ENCODE data around the gene NPAS3. TPM values are rescaled to one million over a fixed set of nuclear protein-coding genes. Genes with fewer than 3 reads are reported as not detected.

NPAS3 gene
- total RNA-seq, 1 donor from 2014 or later: 22.0 TPM

GRCh38 chr14:33711811-33712216, 773.1 kb downstream of the NPAS3 start:
- DNase-seq (ENCODE audit: low spot score in 2 of 2): peak in 1 of 2 donors; percentile 6
- FAIRE-seq: no peak

DNA sequence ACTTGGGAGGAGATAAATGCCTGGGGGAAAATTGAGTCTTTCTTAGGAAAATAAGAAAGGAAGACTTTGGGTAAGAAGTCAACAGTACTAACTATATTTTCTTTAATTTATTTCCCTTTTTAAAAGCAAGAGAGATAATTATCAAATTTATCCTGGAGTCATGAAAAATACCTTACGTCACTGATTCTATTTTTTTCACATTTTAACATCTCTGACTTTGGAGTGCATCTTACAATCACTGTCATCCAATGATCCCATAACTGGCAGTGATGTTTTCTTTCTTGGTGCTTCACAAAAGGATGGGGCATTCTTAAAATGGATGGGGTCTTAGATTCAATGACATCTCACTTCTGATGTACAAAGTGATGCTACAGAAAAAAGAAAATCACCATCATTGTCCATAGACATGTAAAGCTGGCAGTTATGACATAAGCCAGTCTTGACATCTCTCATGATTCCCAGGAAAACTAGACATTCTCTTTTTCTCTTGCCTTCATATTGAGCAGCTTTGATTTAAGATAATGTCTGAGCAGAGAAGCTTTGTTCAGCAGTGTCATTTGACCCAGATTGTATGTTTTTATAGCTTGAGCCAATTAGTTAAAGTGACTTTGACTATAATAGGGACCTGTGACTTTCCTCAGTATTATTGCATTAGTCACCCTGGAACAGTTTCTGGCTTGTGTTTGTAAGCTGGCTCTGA, 776.0 kb downstream of the NPAS3 start:
- DNase-seq (ENCODE audit: low spot score in 2 of 2) (no peak), FAIRE-seq (no peak)

- DNase-seq (ENCODE audit: low spot score in 2 of 2) (no peak), FAIRE-seq (no peak)
These were observed 776.5 kb downstream of the NPAS3 start for GRCh38 chr14:33715227-33715528.

- DNase-seq (ENCODE audit: low spot score in 2 of 2) (no peak), FAIRE-seq (no peak)
These were observed 778.2 kb downstream of the NPAS3 start for GRCh38 chr14:33716921-33717320.

DNA sequence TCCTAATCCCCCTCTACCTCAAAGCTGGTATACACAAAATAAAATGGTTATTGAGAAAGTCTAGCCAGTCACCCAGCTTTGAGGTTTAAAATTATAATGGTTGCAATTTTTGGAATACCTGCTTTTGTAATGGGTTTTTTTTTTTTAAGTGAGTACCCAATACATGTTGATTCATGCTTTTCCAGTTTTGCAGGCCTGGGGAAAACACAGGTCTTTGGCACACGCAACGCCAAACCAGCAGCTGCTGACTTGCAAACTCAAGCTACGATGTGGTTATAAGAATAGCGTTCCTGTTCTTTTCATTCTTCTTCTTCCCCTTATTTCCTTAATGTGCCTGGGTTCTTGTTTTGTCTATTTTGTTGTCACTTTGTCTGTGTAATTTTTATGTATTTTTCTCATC, 779.2 kb downstream of the NPAS3 start:
- no peak for FAIRE-seq
- no peak for DNase-seq (ENCODE audit: low spot score in 2 of 2)

DNA sequence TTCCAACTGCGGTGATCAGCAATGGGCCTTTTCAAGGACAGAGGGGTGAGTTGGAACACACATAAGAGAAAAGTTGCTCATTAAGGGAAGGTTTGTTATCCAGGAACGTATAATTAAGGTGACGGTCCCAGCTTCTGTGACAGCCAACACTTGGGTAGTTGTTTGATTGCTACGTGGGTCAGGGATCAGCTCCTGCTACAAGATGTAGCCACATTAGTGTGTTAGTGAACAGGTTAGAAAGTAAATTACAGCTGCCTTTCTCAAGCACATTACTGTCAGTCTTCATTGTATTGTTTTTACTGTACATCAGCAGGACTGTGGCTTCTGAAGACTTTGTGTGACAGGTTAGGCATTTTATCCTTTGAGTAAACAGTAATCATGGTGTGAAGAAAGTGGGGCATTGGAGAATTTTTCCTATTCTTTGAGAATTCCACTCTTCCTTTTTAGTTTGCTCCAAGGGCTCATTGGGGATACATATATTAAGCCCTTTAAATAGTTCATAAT, 781.7 kb downstream of the NPAS3 start:
- DNase-seq (ENCODE audit: low spot score in 2 of 2) (no peak), FAIRE-seq (no peak)

DNA sequence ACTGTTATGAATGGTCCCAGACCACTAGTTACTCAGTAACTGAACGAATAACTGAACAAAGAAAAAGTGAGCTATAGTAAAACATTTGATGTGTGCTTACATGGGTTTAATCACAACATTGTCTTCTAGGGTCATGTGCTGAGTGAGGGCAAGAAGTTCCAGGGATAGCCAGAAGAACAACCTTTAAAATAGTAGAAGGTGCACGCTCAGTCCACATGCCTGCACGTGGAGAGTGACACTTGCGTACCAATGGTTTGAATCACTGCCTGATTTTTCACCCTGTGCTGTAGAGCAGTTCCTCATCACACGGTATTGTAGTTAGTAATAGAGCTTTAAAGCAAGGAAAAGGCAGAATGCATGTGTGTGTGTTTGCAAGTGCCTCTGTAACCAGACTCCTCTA, 788.0 kb downstream of the NPAS3 start:
- DNase-seq (ENCODE audit: low spot score in 2 of 2): no peak
- no peak for FAIRE-seq

- FAIRE-seq: no peak
These were observed 788.9 kb downstream of the NPAS3 start for GRCh38 chr14:33727606-33728005.

GRCh38 chr14:33728010-33728498, 789.4 kb downstream of the NPAS3 start:
- FAIRE-seq: no peak

More at GRCh38 chr14:33727606-33728005, 788.9 kb downstream of the NPAS3 start:
- DNase-seq (ENCODE audit: low spot score in 2 of 2): no peak

DNA sequence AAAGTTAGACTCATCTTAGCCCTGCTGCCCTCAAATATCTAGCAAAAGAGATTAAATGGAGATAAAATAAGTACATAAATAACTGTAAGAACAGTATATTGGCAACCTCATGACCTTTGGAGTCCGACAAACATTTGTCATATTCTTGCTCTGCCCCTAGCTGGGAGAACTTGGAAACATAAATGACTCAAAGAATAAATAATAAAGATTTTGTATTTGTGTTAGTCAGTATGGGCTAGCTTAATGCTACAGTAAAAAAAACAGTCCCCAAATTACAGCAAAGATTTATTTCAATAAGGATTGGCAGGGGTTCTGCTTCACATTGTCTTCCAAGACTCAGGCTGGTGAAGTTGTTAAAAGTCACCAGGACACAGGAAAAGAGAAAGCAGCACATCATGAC, 791.5 kb downstream of the NPAS3 start:
- no peak for DNase-seq (ENCODE audit: low spot score in 2 of 2)
- no peak for FAIRE-seq

More at GRCh38 chr14:33728010-33728498, 789.4 kb downstream of the NPAS3 start:
- no peak for DNase-seq (ENCODE audit: low spot score in 2 of 2)

GRCh38 chr14:33732175-33732574, 793.5 kb downstream of the NPAS3 start:
- no peak for DNase-seq (ENCODE audit: low spot score in 2 of 2)
- FAIRE-seq: no peak

DNA sequence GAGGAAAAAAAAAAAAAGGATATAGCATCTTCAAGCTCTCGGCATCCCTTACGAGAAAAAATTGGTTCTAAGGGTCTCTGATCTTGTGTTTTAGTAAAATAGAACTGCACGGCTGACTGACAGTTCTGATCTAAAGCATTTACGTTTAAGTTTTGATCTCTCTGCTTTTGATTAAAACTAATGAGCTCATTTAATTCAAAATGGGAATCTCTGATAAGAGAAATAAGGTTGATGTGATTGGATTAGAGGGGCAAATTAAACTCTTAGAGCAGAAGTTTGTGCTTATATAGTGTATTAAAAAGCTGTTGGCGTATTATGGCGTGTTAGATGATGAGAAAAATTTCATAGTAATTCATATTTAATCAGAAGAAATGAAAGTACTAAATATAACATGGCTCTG, 794.6 kb downstream of the NPAS3 start:
- FAIRE-seq (no peak), DNase-seq (ENCODE audit: low spot score in 2 of 2) (no peak)

DNA sequence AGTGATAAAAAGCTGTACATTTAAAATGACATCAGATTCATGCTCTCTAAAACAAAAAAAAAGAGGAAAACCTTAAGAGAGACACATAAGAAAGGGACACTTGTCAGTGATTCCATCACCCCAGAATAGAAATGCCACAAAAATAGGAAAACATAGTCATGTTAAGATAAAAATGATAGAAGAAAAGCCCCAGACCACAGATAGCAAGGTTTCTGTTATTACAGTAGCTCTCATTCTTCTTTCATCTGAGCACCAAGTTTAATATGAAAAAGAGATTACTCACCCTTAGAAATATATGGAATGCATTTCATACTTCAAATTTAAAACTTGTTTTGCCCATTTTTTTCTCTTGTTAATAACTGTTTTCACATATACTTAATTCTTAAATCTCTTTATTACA, 795.0 kb downstream of the NPAS3 start:
- DNase-seq (ENCODE audit: low spot score in 2 of 2): no peak
- no peak for FAIRE-seq

DNA sequence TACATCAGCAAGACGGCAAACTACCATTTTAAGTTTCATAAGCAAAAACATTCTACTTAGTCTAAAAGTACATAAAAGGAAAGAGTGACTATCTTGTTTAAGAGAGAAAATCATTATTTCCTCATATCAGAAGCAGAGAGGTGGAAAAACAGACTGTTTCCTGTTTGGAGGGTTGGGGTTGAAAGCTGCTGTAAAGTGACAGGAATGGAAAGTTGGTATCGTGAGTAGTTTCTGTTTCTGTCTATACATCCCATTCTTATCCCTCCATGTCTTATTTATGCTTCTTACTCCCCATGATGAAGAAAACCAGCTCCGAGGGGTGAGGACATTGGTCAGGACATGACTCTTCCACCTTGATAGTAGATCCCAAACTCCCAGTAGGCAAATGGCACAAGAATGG, 795.7 kb downstream of the NPAS3 start:
- no peak for FAIRE-seq

DNA sequence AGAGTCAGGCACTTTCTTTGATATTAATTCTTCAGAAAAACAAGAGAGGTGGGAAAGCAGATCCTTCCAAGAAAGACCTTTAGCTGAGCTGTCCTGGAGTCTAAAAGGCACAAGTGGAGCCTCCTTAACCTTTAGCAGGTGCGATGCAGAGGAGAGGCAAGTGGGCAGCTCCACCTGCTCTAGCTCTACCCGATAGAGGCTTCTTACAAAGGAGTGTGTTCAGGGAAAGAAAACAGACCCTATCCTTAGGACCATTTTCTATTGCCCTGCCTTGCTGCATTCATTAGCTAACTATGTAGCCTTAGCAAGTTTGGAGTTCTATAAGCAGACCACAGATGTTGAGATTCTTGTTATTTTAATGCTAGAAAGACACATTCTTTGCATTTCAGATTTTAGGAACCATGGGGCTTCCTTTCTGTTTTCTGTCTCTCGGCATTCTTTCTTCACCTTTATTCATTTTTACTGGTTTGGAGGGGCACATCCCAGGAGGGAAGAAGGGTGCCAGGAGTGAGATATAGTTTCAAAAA, 797.7 kb downstream of the NPAS3 start:
- FAIRE-seq (no peak), DNase-seq (ENCODE audit: low spot score in 2 of 2) (no peak)

More for the DNA sequence above, 795.7 kb downstream of the NPAS3 start:
- DNase-seq (ENCODE audit: low spot score in 2 of 2): no peak

- FAIRE-seq (no peak), DNase-seq (ENCODE audit: low spot score in 2 of 2) (no peak)
These were observed 798.3 kb downstream of the NPAS3 start for GRCh38 chr14:33736979-33737378.

DNA sequence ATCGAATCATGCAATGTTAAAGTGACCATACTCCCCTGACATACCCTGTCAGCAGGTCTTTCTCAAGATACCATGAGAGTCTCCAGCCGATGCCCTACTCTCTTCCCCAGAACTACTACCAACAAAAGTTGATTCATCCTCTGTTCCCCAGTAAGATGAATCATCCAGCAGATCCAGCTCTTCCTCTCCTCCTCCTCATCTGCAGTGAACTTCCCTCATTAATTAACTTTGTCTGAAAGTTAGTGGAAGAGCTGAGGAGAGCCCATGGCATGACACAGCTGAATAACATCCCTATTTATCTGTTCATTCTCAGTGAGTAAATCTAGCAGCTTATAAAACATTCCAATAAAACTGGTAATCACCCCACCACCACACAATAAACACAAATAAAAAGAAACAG, 798.8 kb downstream of the NPAS3 start:
- no peak for FAIRE-seq
- DNase-seq (ENCODE audit: low spot score in 2 of 2): no peak

GRCh38 chr14:33738029-33738428, 799.4 kb downstream of the NPAS3 start:
- DNase-seq (ENCODE audit: low spot score in 2 of 2): no peak
- no peak for FAIRE-seq

DNA sequence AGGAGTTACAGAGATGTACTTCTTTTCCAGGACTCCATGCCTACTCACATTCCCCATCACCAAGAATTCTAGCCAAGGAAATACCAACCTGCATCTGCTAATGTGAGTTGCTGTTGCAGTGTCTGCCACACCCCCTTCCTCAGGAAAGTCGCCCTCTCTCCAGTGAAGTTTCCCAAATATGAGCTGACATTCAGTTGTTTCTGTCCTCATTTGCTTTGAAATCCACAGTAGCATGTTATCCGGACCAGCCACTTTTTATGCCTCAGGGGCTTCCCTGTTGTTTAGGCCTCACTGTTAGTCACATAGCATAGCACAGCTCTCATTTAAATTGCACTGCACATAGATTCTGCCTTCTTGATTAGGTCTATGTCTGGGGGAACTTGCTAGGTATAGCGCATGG, 799.8 kb downstream of the NPAS3 start:
- no peak for FAIRE-seq
- no peak for DNase-seq (ENCODE audit: low spot score in 2 of 2)

DNA sequence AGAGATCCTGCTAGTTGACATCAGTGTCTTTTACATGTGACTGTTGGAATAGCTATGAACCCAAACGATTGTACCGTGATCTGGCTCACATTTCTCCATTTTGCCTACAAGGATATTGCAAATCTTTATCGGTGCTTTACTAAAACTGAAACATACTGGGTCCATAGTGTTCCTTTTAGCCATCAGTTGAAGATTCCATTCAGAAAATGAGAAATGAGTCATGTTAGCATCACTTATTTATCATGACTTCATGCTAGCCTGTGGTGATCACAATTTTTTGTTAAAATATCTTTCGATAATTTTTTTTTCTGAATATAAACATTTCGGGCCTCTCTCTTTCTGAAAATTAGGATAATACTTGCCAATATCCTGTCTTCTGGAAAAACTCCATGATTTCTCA, 801.9 kb downstream of the NPAS3 start:
- DNase-seq (ENCODE audit: low spot score in 2 of 2) (no peak), FAIRE-seq (no peak)

GRCh38 chr14:33742166-33742565, 803.5 kb downstream of the NPAS3 start:
- FAIRE-seq: no peak
- no peak for DNase-seq (ENCODE audit: low spot score in 2 of 2)

DNA sequence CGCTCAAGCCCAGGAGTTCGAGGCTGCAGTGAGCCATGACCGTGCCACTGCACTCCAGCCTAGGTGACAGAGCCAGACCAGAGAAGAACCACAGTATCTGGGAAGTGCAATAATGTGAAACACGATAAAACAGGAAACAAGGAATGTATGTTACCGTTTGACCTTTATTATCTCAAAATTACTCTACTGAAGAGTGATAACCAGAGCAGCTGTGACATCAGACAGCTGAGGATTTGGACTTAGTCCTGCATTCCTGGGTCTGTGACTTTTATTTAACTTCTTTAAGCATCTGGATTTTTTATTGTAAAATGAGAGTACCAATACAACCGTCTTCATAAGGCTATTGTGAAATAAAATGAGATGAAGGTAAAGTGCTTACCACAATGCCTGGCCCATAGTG, 806.5 kb downstream of the NPAS3 start:
- DNase-seq (ENCODE audit: low spot score in 2 of 2) (no peak), FAIRE-seq (no peak)

Data from frontal cortex (tissue), 4 donors.